ENCODE results near the gene EXD2.
A peak's percentile ranks its signal among the peaks of the same experiment; 100 is the strongest.
"Not testable (repeated sequence)": the region's sequence is repeated elsewhere in the genome, so short reads cannot be mapped to it uniquely, and the experiment has no call there.

EXD2 gene

GRCh38 chr14:69261761-69262331 is 70.5 kb downstream of the EXD2 start:
- peak in 1 of 2 experiments; percentile 22 for DNase-seq (ENCODE audit: low read depth in 1 of 2, low spot score in 1 of 2)
- in situ Hi-C loops (cut with HindIII; ENCODE audit: low pct_unique_long_range_greater_than_20kb, low sequenced_read_pairs), result no loop called here
- no peak for TF ChIP-seq JUND (IDR thresholded peaks at IDR 0.05; ENCODE audit: low read depth)

DNA sequence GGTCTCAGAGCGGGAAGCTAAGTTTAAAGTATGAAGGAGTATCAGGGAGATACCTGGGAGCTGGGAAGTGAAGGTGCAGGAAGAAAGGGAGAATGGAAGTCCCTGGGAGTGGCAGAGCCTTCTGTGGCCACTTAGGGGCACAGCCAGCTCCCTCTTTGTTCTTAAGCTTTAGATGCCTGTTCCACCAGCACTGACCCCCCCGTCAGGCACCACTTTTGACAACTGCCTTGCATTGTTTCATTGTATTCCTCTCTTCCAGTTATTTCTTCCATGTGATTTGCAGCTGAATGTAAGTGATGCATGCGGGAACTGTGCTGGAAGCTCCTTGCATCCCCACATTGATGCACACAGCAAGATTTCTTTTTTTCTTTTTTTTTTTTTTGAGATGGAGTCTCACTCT is 71.2 kb downstream of the EXD2 start:
- no peak for TF ChIP-seq JUND (IDR thresholded peaks at IDR 0.05; ENCODE audit: low read depth)
- in situ Hi-C loops (cut with HindIII; ENCODE audit: low pct_unique_long_range_greater_than_20kb, low sequenced_read_pairs), result no loop called here
- peak; percentile 23 to 25 for DNase-seq (ENCODE audit: low read depth in 1 of 2, low spot score in 1 of 2)

- in situ Hi-C loops (cut with HindIII; ENCODE audit: low pct_unique_long_range_greater_than_20kb, low sequenced_read_pairs), result no loop called here
- no peak for DNase-seq (ENCODE audit: low read depth in 1 of 2, low spot score in 1 of 2)
- no peak for TF ChIP-seq JUND (IDR thresholded peaks at IDR 0.05; ENCODE audit: low read depth)
Observed at GRCh38 chr14:69263364-69263763, 72.1 kb downstream of the EXD2 start.

DNA sequence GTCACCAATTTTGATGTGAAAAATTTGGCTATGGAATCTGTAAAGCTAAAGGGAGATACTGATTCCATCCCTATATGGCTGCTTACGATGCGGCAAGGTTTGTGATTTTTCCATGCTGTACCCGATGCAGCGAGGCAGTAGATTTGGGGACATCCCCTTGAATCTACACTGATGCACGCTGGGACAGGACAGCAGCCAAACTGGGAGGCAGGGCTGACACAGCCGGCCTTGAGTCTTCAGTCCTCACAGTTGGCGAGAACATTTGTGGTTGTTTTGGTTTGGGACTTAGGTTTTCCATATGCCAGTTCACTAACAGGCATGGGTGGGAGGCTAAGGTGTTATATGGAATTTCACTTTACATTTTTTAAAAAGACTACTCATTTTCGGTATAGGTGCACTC is 72.5 kb downstream of the EXD2 start:
- no peak for DNase-seq (ENCODE audit: low read depth in 1 of 2, low spot score in 1 of 2)
- TF ChIP-seq JUND (IDR thresholded peaks at IDR 0.05; ENCODE audit: low read depth), result no peak
- in situ Hi-C loops (cut with HindIII; ENCODE audit: low pct_unique_long_range_greater_than_20kb, low sequenced_read_pairs), result no loop called here

- in situ Hi-C loops (cut with HindIII; ENCODE audit: low pct_unique_long_range_greater_than_20kb, low sequenced_read_pairs), result no loop called here
Observed at GRCh38 chr14:69266572-69267345, 75.5 kb downstream of the EXD2 start.

GRCh38 chr14:69267492-69267891 is 76.2 kb downstream of the EXD2 start:
- no peak for DNase-seq (ENCODE audit: low read depth in 1 of 2, low spot score in 1 of 2)
- TF ChIP-seq JUND (IDR thresholded peaks at IDR 0.05; ENCODE audit: low read depth), result no peak
- in situ Hi-C loops (cut with HindIII; ENCODE audit: low pct_unique_long_range_greater_than_20kb, low sequenced_read_pairs), result no loop called here

More at GRCh38 chr14:69266572-69267345, 75.5 kb downstream of the EXD2 start:
- DNase-seq (ENCODE audit: low read depth in 1 of 2, low spot score in 1 of 2), result no peak
- no peak for TF ChIP-seq JUND (IDR thresholded peaks at IDR 0.05; ENCODE audit: low read depth)

DNA sequence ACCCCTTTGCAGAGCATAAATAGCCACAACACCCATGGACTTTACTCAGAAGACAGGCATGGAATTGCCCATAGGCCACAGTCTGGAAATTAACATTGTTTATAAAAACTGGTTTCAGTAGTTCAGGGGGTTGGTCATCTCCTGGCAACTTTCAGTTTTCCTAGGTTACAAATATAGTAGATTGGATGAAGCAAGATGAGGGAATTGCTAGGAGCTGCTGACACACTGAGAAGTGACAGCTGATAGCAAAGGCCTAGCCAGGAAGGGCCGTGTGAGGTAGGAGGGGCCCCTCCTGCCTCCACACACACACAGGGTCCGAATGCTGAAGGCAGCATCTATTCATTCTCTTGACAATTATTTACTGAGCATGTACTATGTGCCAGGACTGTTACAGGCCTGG is 76.9 kb downstream of the EXD2 start:
- TF ChIP-seq JUND (IDR thresholded peaks at IDR 0.05; ENCODE audit: low read depth), result no peak
- in situ Hi-C loops (cut with HindIII; ENCODE audit: low pct_unique_long_range_greater_than_20kb, low sequenced_read_pairs), result no loop called here
- DNase-seq (ENCODE audit: low read depth in 1 of 2, low spot score in 1 of 2), result no peak

- no peak for DNase-seq (ENCODE audit: low read depth in 1 of 2, low spot score in 1 of 2)
- TF ChIP-seq JUND (IDR thresholded peaks at IDR 0.05; ENCODE audit: low read depth), result no peak
- in situ Hi-C loops (cut with HindIII; ENCODE audit: low pct_unique_long_range_greater_than_20kb, low sequenced_read_pairs), result no loop called here
Observed at GRCh38 chr14:69268763-69269162, 77.5 kb downstream of the EXD2 start.

DNA sequence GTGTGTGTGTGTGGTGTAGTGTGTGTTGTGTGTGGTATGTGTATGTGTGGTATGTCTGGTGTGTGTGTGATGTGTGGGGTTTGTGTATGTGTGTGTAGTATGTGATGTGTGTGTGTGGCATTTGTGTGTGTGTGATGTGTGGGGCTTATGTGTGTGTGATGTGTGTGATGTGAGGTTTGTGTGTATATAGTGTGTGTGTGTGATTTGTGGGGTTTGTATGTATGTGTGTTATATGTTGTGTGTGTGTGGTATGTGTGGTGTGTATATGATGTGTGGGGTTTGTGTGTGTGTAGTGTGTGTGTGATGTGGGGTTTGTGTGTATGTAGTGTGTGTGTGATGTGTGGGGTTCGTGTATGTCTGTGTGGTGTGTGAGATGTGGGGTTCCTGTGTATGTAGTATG is 78.1 kb downstream of the EXD2 start:
- in situ Hi-C loops (cut with HindIII; ENCODE audit: low pct_unique_long_range_greater_than_20kb, low sequenced_read_pairs), result no loop called here
- no peak for DNase-seq (ENCODE audit: low read depth in 1 of 2, low spot score in 1 of 2)
- no peak for TF ChIP-seq JUND (IDR thresholded peaks at IDR 0.05; ENCODE audit: low read depth)

GRCh38 chr14:69270097-69270496 is 78.8 kb downstream of the EXD2 start:
- in situ Hi-C loops (cut with HindIII; ENCODE audit: low pct_unique_long_range_greater_than_20kb, low sequenced_read_pairs), result no loop called here
- TF ChIP-seq JUND (IDR thresholded peaks at IDR 0.05; ENCODE audit: low read depth), result no peak
- no peak for DNase-seq (ENCODE audit: low read depth in 1 of 2, low spot score in 1 of 2)

DNA sequence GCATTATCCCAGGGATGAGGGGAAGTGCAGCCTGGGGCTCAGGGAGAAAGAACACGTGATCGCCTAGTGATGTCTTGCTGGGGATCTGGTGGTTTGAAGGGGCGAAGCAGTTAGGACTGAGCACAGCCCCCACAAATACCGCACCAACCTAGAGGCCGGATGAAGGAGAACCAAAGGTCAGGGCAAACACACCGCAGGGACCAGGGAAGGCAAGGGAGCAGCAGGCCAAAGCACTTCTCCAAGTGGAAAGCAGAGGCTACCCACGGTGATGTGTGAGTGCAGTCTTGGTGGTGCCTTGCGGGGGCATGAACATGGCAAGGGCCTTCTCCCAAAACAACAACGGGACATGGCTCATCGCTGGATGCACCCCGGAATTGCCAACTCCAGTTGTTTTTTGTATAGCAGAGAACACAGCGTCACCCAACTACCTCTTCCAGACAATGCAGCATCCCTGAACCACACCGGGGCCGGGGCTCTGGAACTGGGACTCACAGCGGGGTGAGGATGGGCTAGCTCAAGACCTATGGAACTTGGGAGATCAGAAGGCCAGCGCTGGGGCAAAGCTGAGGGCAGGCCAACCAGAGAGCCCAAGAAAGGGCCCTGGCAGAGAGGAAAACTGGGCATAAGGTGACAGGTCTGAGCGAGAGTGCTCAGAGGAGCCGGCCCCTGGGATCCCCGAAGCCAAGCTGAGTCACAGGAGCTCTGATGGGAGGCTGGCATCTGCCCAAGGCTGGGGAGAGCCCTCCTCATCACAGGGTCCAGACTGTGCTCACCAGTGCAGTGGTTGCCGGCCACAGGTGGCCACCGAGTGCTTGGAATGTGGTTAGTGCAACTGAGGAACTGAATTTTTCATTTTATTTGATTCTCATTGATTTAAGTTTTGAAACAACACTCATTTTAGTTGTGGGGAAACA is 79.8 kb downstream of the EXD2 start:
- in situ Hi-C loops (cut with HindIII; ENCODE audit: low pct_unique_long_range_greater_than_20kb, low sequenced_read_pairs), result no loop called here
- DNase-seq (ENCODE audit: low read depth in 1 of 2, low spot score in 1 of 2), result no peak
- TF ChIP-seq JUND (IDR thresholded peaks at IDR 0.05; ENCODE audit: low read depth), result no peak

DNA sequence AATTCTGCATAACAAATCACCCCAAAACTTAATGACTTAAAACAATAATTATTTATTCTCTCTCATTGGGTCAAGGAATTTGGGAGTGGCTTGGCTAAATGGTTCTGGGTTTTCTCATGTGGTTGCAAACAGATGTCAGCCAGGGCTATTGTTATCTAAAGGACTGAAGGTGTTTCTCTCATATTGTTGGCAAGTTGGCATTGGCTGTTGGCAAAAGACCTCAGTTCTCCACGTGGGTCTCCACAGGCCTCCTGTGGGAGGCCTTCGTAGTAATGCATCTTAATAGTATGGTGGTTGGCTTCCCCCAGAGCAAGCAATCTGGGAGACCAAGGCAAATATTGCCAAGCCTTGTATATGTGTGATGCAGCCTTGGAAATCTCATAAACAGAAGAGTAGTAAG is 83.0 kb downstream of the EXD2 start:
- no peak for DNase-seq (ENCODE audit: low read depth in 1 of 2, low spot score in 1 of 2)
- in situ Hi-C loops (cut with HindIII; ENCODE audit: low pct_unique_long_range_greater_than_20kb, low sequenced_read_pairs), result no loop called here
- no peak for TF ChIP-seq JUND (IDR thresholded peaks at IDR 0.05; ENCODE audit: low read depth)

DNA sequence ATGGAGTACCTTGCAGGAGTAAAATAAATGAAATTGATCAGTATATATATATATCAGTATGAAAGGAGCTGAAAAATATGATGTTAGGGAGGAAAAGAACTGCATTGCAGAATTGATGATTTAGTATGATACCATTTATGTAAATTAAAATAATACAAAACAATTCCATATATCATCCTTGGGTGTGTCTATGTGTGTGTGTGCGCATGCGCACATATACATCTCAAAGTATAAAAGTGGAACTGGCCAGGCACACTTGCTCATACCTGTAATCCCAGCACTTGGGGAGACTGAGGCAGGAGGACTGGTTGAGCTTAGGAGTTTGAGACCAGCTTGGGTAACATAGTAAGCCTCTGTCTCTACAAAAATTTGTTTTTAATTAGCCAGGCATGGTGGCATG is 84.0 kb downstream of the EXD2 start:
- TF ChIP-seq JUND (IDR thresholded peaks at IDR 0.05; ENCODE audit: low read depth), result no peak
- no peak for DNase-seq (ENCODE audit: low read depth in 1 of 2, low spot score in 1 of 2)
- in situ Hi-C loops (cut with HindIII; ENCODE audit: low pct_unique_long_range_greater_than_20kb, low sequenced_read_pairs), result no loop called here

GRCh38 chr14:69277356-69277755 is 86.1 kb downstream of the EXD2 start:
- in situ Hi-C loops (cut with HindIII; ENCODE audit: low pct_unique_long_range_greater_than_20kb, low sequenced_read_pairs); DNase-seq (ENCODE audit: low read depth in 1 of 2, low spot score in 1 of 2): not testable (repeated sequence)

Data from T47D (cell line).